NCI-H510A (cell line): ENCODE results near the gene NDFIP2.

ENCODE experiments used
- DNase-seq: peaks from one replicate; lab custom pipeline; 2025; lab: John Stamatoyannopoulos, UW

Gene NDFIP2

DNA sequence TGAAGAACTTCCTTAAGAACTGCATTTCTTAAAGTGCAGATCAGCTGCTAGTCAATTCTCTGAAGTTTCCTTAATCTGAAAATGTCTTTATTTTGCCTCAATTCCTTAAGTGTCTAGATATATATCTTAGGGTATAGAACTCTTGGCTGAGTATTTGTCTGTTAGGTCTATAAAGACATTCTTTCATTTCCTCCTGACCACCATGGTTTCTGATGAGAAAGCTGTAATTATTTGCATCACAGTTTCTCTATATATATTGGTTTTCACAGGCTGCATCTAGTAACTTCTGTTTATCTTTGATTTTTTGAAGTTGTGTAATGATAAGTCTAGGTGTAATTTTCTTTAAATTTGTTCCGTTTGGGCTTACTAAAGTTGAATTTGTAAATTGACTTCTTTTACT, 15.2 kb downstream of the NDFIP2 start:
- DNase-seq: no peak

DNA sequence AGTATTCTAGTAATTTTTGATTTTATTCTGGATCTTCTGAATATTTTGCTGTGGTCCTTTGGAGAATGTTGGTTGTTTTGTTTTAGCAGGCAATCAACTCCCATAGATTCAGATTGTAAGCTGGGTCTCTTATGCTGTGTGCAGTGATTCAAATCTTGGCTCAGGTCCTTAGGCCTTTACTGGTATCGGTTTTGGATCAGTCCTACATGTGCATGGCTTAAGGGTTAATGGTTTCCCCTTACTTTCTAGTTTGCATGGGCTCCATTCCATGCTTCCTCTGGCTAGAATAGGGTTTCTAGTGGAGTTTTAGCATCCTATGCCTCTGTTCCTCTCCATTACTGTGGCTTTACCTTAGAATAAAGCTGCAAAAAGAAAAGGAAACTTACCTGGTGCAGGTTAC, 16.1 kb downstream of the NDFIP2 start:
- DNase-seq: no peak

DNA sequence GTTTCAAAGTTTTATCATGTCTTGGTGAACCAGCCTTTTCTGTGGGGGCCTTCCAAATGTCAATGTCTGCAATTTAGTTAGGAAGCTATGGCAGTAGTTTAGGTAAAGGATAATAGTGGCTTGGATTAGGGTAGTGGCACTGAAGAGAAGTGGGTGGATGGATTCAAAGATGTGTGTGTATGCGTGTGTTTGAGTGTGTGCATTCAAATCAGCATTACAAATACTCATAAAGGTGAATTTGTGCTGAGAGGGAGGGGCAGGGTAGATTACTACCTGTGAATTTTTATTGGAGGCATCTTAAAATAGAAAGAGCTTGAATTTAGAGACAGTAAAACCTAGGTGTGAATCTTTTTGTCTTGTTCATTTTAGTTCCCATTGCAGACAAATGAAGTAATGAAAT, 16.9 kb downstream of the NDFIP2 start:
- no peak for DNase-seq

DNA sequence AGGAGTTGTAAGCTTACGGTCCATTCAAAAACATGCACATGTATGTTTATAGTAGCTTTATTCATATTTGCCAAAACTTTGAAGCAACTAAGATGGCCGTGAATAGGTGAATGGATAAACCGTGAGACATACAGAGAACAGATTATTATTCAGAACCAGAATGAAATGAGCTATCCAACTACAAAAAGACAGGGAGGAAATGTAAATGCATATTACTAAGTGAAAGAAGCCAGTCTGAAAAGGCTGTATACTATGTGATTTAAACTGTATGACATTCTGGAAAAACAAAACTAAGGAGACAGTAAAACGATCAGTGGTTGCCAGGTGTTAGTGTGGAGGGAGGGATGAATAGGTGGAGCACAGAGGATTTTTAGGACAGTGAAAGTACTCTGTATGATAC, 19.9 kb downstream of the NDFIP2 start:
- no peak for DNase-seq

DNA sequence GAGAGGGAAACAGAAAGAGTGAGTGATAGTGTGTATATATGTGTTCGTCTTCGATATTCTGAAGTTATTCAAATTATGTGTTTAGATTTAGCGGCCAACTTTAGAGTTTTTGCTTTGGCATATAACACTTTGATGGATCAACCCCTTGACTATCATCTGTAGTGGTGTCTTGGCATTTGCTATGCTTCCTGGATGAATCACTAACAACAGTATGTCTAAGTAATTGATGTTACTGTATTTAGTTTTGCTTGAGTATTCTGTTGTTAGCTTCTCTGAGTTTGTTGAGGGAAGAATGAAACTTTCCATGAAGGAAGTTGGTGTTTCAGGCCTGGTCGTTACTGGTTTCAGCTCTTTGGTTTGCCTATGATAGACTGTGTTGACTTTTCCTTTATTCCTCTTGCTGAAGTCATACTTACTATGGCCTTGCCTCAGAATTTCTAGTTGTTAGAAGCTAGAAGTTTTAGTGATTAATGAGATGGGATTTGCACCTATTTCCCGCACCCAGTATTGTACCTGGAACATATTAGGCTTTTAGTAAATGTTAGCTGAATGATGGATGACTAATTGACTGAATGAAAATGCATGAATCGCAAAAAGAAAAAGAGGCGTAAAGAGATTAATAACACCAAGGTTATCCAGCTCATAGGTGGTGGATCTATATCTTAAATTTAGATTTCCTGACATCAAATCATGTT, 20.7 kb downstream of the NDFIP2 start:
- no peak for DNase-seq

DNA sequence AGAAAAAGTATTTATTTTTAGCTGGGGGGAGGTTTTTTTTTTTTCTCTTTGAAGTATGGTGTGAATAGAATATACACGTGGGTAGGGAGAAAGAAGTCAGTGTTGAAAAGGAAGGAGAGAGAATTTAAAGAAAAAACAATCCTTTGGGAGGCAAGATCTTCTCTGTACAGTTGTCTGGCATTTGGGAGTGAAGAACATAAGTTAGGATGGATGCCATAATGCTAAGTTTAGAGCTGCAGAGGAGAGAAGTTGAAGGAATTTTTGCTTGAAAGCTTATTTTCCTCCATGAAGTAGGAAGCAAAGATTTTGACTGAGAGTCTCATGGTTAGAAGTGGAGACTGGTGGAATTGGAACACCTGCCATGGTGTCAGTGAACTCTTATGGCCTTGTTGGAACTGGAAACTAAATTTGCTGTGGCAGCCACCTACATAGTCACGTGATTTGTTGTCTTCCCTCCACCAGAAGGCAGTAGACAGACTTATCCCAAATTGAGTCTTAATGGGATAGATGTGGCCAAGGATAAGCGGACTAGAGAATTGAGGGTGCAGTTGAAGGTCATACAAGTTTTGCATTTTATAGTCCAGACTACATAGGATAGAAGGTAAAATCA, 22.0 kb downstream of the NDFIP2 start:
- DNase-seq: no peak

DNA sequence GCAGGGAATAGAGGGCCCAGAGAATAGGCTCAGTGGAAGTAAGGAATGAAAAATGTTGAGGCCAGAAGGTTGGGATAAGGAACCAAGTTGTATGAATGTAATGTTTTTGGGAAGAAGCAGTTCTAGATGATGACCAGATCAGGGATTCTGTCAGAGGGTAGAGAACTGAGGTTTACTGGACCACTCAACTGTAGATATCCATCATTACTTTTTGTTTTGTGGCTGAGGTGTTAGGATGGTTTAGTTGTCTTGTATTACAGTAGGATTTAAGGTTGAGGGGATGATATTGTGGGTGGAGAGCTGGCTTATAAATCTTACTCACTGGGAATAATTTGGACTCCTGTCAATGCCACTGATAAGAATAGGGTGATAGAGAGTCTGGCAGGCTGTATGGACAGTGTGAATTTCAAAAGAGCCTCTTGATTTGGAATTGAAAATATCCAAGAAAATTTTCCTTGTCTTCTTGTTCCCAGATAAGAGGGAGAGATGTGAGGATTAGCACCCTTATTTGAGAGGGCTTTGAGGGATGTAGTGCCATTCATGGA, 22.6 kb downstream of the NDFIP2 start:
- no peak for DNase-seq

DNA sequence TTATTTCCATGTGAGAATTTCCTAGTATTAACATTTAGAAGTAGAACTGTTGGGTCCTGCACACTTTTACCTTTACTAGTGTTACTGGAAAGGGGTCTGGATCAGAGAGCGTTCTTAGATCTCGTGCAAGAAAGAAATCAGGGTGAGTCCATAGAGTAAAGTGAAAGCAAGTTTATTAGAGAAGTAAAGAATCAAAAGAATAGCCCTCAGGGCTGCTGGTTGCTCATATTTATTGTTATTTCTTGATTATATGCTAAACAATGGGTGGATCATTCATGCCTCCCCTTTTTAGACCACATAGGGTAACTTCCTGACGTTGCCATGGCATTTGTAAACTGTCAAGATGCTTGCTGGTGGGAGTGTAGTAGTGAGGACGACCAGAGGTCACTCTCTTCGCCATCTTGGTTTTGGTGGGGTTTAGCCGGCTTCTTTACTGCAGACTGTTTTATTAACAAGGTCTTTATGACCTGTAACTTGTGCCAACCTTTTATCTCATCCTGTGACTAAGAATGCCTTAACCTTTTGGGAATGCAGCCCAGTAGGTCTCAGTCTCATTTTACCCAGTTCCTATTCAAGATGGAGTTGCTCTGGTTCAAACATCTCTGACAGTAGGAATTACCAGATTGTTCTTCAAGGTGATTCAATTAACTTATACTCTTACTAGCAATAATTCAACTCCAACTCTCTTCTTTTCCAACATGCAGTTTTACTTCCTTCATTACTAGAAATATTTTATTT, 27.4 kb downstream of the NDFIP2 start:
- DNase-seq: no peak

DNA sequence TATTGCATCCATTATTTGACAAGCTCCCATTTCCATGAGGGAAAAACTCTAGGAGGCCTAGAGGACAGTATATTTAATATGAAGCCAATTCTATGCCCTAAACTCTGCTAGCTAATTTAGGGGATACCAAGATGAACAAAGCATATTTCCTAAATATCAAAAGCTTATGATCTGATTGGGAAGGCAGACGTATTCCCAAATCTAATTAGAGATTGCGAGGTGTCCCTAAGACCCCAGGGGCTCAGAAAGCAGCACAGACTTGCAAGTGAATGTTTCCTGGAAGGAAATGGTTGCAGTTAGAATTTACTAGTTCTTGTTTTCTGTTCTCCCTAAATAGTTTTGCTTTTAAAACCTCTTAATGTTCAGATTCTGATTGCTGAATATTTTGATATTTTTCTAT, 30.7 kb downstream of the NDFIP2 start:
- DNase-seq: no peak

DNA sequence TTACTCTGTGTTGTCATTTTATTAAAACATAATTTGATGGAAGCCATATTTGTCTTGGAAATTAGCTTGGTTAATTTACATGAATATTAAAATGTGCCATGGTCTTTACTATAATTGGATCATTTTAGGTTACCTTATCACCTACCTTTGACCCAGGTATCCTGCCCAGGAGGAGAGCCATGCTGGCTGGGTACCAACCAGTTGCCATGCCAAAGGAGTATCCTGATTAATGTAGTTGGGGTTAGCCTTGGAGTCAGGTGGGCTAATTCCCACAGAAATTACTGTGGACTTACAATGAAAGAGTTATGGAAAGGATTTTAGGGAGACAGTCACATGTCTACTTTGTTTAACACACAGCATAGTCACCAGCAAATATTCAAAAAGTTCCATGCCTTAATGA, 32.0 kb downstream of the NDFIP2 start:
- no peak for DNase-seq

DNA sequence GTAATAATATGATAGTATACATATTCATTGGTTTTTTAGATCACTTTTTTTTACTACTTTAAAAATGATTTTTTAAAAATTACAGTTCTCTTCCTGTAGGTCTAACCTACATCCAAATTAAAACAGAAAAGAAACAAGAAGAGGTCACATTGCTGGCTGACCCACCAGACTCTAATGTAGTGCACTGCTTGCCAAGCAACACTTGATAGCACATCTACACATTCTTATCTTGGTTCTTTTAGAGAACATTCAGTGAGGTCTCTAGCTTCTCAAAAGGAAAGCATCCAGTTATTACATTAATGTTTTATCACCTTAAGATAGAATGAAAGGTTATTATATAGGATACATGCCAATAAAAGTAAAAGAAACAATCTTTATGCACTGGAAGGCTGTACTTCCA, 35.6 kb downstream of the NDFIP2 start:
- DNase-seq: no peak

DNA sequence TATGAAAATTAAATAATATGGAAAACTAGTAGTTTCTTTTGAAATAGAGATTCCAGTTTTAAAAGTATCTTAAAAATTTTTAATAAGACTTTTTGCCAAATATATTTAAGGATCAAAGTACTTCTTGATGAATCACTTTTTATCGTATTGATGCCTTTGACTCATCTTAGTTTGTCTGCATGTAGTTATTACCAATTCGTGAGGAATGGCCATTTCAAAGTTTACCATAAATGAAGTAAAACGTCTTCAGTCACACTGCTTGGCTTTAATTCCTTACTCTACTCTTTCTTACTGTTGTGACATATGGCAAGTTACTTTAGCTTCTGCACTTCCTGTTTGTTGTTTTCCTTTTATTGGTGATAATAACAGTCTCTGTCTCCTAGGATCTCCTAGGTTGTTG, 38.3 kb downstream of the NDFIP2 start:
- no peak for DNase-seq

DNA sequence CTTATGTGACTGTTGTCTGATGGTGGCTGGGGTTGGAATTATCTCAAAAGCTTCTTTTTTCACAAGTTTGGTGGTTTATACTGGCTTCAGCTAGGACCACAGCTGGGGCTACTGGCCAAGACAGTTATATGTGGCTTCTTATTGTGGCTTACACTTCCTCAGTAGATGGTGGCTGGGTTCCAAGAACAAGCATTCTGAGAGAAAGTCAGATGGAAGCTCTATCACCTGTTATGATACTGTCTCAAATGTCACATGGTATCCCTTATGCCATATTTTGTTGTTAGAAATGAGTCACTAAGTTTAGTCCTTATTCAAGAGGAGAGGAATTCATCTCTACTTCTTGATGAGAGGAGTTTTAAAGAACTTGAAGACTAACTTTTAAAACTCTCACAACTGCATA, 41.6 kb downstream of the NDFIP2 start:
- DNase-seq: no peak

DNA sequence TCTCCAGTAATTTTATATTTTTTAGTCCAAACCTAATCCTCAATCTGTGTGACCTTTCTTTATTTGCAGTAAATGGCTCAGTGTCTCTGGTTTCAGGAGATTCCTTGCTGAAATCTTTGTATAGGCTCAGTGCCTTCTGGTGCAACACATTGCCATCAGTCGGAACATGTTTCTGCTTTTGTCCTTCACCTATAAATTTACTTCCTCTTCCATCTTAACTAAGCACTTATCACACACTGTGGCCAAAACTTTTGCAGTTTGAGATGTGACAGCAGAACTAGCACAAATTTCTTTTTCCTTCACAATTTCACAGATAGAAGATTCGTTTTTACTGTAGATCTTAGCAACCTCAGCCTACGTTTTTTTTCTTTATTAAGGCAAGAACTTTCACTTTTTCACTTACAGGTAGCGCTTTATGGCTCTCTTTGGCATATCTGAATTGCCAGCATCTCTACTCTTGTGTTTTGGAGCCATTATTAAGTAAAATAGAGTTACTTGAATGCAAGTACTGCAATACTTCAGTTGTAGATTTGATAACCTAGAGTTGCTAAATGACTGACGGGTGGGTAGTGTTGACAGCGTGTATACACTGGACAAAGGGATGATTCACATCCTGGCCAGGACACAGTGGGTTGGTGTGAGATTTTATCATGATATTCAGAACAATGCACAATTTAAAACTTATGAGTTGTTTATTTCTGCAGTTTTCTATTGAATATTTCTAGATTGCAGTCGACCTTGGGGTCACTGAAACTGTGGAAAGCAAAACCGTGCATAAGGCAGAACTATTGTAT, 44.3 kb downstream of the NDFIP2 start:
- DNase-seq: no peak

DNA sequence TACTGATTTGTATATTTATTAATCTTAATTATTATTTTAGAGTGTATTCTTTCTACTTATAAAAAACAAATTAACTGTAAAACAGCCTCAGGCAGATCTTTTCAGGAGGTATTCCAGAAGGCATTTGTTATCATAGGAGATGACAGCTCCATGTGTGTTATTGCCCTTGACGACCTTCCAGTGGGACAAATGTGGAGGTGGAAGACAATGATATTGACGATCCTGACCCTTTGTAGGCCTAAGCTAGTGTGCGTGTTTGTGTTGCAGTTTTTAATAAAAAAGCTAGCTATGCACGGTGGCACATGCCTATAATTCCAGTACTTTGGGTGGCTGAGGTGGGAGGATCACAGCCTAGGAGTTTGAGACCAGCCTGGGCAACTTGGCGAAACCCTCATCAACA, 46.7 kb downstream of the NDFIP2 start:
- no peak for DNase-seq

DNA sequence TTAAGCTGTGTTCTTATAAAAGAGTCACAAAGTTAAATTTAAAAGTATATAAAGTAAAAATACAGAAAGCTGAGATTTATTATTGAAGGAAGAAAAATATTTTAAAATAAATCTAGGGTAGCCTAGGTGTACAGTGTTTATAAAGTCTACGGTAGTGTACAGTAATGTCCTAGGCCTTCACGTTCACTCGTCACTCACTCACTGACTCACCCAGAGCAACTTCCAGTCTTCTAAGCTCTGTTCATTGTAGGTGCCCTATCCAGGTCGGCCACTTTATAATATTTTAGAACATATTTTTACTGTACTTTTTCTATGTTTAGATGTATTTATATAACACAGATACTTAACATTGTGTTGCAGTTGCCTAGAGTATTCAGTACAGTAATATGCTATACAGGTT, 47.4 kb downstream of the NDFIP2 start:
- no peak for DNase-seq

DNA sequence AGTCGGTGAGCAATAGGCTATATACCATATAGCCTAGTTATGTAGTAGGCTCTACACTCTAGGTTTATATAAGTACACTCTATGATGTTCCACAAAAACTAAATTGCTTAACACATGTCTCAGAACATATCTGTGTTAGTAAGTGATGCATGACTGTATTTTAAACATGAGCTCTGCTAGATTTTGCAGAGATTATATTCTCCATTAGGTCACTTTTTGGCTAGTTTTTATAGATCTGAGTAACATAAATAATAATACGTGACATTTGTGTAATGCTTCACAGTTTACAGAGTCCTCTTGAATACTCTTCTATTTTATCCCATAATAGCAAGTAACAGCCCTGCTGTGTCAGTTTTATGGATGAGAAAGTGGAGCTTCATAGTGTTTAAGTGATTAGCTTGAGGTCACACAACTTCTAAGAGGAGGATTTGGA, 47.8 kb downstream of the NDFIP2 start:
- DNase-seq: no peak

DNA sequence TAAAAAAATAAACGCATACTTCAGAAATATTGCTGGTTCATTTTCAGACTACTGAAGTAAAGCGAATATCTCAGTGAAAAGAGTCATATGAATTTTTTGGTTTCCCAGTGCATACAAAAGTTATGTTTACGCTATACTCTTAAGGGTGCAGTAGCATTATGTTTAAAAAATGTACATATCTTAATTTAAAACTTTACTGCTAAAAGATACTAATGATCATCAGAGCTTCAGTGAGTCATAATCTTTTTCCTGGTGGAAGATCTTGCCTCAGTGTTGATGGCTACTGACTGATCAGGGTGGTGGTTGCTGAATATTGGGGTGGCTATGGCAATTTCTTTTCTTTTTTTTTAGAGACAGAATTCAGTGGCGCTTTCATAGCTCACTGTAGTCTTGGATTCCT, 48.9 kb downstream of the NDFIP2 start:
- DNase-seq: no peak

DNA sequence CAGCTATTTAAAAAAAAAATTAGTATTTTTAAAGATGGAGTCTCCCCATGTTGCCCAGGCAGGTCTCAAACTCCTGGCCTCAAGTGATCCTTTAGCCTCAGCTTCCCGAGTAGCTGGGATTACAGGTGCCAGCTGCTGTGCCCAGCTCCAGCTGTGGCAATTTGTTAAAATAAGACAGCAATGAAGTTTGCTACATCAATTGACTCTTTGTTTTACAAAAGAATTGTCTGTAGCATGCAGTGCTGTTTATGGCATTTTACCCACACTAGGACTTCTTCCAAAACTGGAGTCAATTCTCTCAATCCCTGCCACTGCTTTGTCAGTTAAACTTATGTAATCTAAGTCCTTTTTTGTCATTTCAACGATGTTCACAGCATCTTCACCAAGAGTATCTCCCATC, 49.3 kb downstream of the NDFIP2 start:
- DNase-seq: no peak

DNA sequence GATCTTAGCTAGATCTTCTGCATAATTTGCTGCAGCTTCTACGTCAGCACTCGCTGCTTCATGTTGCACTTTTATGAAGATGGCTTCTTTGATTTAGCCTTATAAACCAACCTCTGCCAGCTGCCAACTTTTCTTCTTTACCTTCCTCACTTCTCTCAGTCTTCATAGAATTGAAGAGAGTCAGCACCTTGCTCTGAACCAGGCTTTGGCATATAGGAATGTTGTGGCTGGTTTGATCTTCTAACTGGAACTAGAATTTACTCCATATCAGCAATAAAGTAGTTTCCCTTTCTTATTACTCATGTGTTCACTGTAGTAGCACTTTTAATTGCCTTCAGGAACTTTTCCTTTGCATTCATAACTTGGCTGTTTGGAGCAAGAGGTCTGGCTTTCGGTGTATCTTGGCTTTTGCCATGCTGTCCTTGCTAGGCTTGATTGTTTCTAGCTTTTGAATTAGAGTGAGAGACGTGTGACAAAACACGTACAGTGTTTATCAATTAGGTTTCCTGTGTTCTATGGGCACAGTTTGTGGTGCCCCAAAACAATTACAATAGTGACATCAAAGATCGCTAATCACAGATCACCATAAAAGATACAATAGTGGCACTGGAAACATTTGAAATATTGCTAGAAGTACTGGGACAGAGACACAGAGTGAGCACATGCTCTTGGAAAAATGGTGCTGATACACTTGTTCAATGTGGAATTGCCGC, 50.7 kb downstream of the NDFIP2 start:
- DNase-seq: no peak

DNA sequence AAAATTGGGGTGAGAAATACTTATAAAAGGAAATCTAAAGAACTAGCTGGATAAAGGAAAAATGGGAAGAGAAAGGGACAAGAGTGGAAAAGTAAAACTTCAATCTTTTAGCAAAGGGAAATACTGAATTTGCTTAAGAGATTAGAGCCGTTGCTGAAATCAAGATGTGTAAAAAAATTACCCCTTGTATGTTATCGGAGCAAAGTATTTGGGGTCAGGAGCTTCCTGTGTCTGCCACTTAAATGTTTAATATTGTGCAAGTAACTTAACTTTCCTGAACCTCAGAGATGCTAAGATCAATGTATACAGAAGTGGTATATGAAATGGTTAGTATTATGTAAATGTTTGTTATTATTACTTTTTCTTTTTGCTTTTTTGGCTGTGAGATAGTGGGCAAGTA, 51.6 kb downstream of the NDFIP2 start:
- DNase-seq: no peak
